Progenitor cell of endocrine pancreas (in vitro differentiated cells): ENCODE results near the gene YTHDF1. TPM values are rescaled to one million over a fixed set of nuclear protein-coding genes. Genes with fewer than 3 reads are reported as not detected.

Source experiments
- DNase-seq: peaks from one replicate; pipeline ENCODE4 v3.0.0; 2021; ENCODE audit warnings: low spot score; ENCODE audit not compliant: unreplicated experiment
- H3K27ac Mint-ChIP-seq: 2 replicates; pipeline ENCODE4 v1.8.0; 2021; ENCODE audit warnings: mild to moderate bottlenecking, moderate library complexity, mixed read lengths
- H3K27me3 Mint-ChIP-seq: 2 replicates; pipeline ENCODE4 v1.8.0; 2021; ENCODE audit warnings: mixed read lengths
- H3K36me3 Mint-ChIP-seq: 2 replicates; pipeline ENCODE4 v1.8.0; 2022; ENCODE audit warnings: mixed read lengths; ENCODE audit not compliant: insufficient read depth
- H3K4me1 Mint-ChIP-seq: 2 replicates; pipeline ENCODE4 v1.8.0; 2021; ENCODE audit warnings: low read depth, mixed read lengths
- H3K4me3 Mint-ChIP-seq: 2 replicates; pipeline ENCODE4 v1.8.0; 2021; ENCODE audit warnings: low read depth, mild to moderate bottlenecking, moderate library complexity, mixed read lengths
- H3K9me3 Mint-ChIP-seq: 2 replicates; pipeline ENCODE4 v1.8.0; 2021; ENCODE audit warnings: low read depth, mixed read lengths
- CTCF ChIP-seq: fragments of 200-600 bp; sonication (generic); IDR thresholded peaks from one replicate; pipeline ENCODE4 v1.5.0; 2021; ENCODE audit warnings: antibody characterized with exemption, mild to moderate bottlenecking; ENCODE audit not compliant: unreplicated experiment
- total RNA-seq: library from RNA; stranded (reverse); gene quantifications from 2 replicates; pipeline ENCODE4 v1.2.1, GENCODE V29; 2021

Gene YTHDF1
- total RNA-seq, 1 donor from 2014 or later, result 53.8 TPM

- no peak overlapping the region for H3K4me3 Mint-ChIP-seq
- DNase-seq, result no peak
- H3K9me3 Mint-ChIP-seq, result no peaks in the 10 kb centered on the region
- TF ChIP-seq CTCF, result no peak
- peaks cover 38% of the 10 kb centered on the region for H3K4me1 Mint-ChIP-seq
- no peak overlapping the region for H3K27ac Mint-ChIP-seq
- no peaks in the 10 kb centered on the region for H3K27me3 Mint-ChIP-seq
- H3K36me3 Mint-ChIP-seq, result peaks cover 20% of the 10 kb centered on the region
Observed at GRCh38 chr20:63194007-63194796, 21.7 kb downstream of the YTHDF1 start.

GRCh38 chr20:63192721-63193120 is 23.2 kb downstream of the YTHDF1 start:
- Mint-ChIP-seq H3K27ac (no peak overlapping the region), H3K4me1 (peaks cover 23% of the 10 kb centered on the region), H3K36me3 (peaks cover 19% of the 10 kb centered on the region)

GRCh38 chr20:63191400-63191799 is 24.5 kb downstream of the YTHDF1 start:
- H3K27ac Mint-ChIP-seq, result no peak overlapping the region
- H3K4me3 Mint-ChIP-seq, result no peak overlapping the region
- no peak for TF ChIP-seq CTCF
- H3K27me3 Mint-ChIP-seq, result no peaks in the 10 kb centered on the region
- peaks cover 13% of the 10 kb centered on the region for H3K36me3 Mint-ChIP-seq
- H3K9me3 Mint-ChIP-seq, result no peaks in the 10 kb centered on the region
- H3K4me1 Mint-ChIP-seq, result peaks cover 11% of the 10 kb centered on the region
- DNase-seq, result no peak

More at GRCh38 chr20:63192721-63193120, 23.2 kb downstream of the YTHDF1 start:
- H3K4me3 Mint-ChIP-seq, result no peak overlapping the region
- no peak for DNase-seq
- H3K27me3 Mint-ChIP-seq, result no peaks in the 10 kb centered on the region
- H3K9me3 Mint-ChIP-seq, result no peaks in the 10 kb centered on the region
- no peak for TF ChIP-seq CTCF

GRCh38 chr20:63190828-63191227 is 25.1 kb downstream of the YTHDF1 start:
- no peak for TF ChIP-seq CTCF
- H3K27me3 Mint-ChIP-seq, result no peaks in the 10 kb centered on the region
- H3K9me3 Mint-ChIP-seq, result no peaks in the 10 kb centered on the region
- no peak overlapping the region for H3K4me3 Mint-ChIP-seq
- H3K4me1 Mint-ChIP-seq, result peaks cover 10% of the 10 kb centered on the region
- no peak overlapping the region for H3K27ac Mint-ChIP-seq
- DNase-seq, result no peak
- peaks cover 12% of the 10 kb centered on the region for H3K36me3 Mint-ChIP-seq

DNA sequence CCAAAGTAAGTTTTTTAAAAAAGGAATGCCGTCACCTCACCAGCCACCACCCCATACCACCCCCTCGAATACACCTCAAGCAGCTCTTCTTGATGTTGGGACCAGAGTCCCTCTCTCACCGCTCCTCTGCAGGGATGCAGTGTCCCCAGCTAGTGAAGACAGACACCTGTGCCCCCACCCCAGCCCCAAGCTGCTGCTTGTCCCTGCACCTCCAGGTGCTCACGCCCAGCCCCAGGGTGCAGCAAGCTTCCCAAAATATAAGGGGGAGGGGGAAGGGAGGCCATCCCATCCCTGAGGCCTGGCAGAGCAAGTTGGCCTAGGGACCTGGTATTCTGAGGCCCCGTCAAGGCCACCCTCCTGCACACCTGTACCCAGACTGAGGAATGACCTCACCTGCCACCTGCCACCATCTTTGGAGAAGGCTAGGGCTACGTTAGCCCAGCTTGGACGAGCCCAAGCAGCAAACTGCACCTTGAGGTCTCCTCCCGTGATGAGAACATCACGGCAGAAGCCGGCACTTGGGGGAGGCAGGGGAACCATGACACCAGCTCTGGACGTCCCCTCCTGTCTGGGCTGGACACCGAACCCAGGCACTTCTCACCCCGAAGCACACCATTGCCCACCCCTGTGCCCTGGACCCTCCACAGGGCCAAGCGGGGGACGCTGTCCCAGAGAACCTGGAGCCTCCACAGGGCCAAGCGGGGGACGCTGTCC is 25.9 kb downstream of the YTHDF1 start:
- Mint-ChIP-seq H3K36me3 (peaks cover 4% of the 10 kb centered on the region), H3K4me3 (no peak overlapping the region), H3K9me3 (no peaks in the 10 kb centered on the region), H3K27ac (no peak overlapping the region), H3K27me3 (no peaks in the 10 kb centered on the region), H3K4me1 (peaks cover 10% of the 10 kb centered on the region)
- no peak for TF ChIP-seq CTCF
- no peak for DNase-seq
